ENCODE measurements around the gene DIPK1A. TPM values are rescaled to one million over a fixed set of nuclear protein-coding genes. Genes with fewer than 3 reads are reported as not detected.
"Not testable (repeated sequence)": the region's sequence is repeated elsewhere in the genome, so short reads cannot be mapped to it uniquely, and the experiment has no call there.

The DIPK1A gene
- total RNA-seq, 1 experiment from 2014 or later, result 15.8 TPM

DNA sequence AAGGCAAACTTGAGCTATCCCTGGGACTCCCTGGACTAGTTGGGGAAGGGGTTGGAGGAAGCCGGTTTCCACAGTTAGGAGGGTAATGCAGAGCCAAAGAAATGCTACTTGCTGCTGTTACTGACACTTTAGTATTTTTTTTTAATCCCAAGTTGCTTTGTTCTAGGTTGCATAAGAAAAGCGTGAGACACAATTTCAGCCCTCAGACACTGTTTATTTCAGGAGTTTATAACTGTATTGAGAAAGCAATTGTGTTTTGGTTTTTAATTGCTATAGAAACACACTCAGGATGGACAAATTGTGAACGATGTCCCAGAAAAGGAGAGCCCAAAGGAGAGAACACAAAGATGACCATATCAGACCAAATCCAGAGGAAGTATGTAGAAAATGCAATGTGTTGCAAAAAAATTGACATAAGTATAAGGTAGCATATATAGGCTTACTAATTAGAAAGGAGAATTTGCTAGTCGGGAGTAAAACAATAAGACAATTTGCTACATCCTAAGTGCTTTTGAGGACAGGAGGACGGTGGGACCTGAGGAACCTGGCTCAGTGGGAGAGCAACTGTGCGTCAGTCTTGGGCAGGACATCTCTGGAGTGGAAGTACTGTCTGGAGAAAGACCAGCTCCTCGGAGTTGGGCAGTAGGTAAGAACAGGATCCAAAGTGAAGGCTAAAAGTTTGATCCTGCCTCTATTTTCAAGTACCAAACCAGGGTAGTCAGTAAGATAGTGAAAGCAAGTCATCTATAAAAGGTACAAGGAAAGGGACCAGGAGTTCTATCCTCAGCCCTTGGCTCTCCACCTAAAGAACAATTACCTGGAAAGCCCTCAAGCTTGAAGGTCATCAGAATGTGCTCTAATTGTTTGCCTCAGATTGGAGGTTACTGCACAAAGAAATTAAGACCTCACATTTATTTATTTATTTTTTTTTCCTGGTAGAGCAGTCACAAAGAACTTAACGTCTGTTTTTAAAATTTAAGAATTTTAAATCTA lies 39.9 kb downstream of the DIPK1A start:
- DNase-seq (ENCODE audit: low read depth), result no peak

DNA sequence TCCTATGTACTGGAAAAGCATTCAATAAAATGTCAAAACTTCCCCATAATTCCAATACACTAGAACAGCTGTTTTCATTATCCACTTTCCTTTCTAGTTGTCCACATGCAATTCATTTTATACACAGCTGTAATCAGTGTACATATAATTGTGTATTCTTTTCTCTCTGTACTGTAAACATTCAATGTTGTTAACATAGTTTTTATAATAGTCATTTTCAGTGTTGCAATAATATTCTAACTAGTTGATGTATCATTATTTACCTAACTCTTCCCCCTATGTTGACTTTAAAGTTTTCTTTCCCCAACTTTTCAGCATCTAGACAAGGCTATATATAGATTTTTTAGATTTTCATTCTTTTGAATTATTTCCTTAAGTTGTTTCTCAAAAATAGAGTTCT lies 44.4 kb downstream of the DIPK1A start:
- peak; percentile 38 for DNase-seq (ENCODE audit: low read depth)

DNA sequence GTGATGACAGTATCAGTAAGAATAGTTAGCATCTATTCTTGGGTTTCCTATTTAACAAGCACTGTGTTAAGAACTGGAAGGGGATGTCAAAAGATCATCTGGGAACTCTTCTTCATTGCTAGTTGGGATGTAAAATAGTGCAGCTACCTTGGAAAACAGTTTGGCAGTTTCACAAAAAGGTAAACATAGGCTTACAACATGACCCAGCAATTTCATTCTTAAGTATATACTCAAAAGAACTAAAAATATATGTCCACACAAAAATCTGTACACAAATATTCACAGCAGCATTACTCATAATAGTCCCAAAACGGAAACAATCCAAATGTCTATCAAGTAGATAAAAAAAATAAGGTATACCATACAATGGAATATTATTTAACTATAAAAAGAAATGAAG lies 45.7 kb downstream of the DIPK1A start:
- no peak for DNase-seq (ENCODE audit: low read depth)

DNA sequence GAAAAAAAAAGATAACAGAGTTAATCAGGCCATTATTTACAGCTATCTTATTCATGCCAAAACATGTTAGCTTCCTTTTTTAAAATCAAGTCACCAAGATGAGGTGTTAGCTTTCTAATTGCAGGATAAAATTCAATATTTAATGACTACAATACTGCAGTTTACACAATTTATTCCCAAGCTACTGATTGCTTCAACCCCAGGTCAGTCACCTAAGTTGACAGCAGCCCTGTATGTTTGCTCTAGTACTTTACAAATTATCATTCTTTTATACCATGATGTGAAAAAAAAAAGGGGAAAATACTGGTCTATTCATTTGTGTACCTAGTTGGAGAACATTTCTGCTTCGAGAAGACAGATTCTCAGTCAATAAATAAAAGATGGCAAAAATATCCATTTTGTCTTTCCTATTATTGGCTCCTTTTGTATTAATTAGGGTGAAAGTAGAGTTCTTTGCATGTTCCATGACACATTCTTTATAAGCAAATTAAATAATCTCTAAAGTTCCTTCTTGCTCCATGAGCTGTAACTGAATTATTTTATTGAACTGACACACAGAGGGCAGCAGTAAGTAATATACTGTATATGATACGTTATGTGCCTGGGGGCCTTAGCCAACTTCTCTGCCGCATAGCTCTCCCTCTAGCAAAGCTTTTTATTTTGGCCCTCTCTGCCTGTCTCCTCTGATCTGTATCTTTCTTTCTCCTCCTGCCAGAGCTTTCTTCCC lies 48.0 kb downstream of the DIPK1A start:
- DNase-seq (ENCODE audit: low read depth), result no peak

DNA sequence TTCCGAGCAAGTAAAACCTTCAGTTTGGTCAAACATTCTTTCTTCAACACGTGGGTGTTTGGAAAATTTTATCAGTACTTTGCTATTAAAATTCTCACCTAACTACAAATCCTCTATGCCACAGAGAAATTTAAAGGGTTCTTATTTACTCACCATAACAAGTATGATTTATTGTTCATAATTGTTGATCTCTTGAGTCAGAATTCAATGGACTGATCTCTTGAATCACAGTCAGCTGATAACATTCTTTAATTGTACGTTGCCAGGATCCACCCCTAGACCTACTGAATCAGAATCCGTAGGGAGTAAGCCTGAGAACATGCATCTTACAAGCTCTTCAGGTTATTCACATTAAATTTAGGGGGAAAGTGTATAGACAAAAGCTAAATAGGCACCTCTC lies 51.2 kb downstream of the DIPK1A start:
- DNase-seq (ENCODE audit: low read depth), result peak; percentile 43

DNA sequence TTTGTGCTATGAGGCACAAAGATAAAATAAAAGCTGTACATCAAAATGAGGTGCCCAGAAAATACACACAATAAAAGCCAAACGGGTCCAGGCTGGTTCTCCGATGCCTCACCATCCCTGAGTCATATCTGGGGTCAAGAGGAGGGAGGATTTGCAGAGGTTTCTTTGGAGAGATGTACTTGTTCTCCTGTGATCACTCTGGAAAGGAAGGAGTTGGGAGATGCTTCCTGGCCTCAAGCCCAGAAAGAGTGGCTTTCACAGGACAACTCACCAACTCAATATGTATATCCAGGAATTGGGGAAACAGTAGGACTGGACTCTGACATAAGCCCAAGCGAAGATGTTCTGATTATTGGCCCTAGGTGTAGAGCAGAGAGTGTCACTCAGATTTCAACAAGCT lies 51.9 kb downstream of the DIPK1A start:
- DNase-seq (ENCODE audit: low read depth), result peak; percentile 99

DNA sequence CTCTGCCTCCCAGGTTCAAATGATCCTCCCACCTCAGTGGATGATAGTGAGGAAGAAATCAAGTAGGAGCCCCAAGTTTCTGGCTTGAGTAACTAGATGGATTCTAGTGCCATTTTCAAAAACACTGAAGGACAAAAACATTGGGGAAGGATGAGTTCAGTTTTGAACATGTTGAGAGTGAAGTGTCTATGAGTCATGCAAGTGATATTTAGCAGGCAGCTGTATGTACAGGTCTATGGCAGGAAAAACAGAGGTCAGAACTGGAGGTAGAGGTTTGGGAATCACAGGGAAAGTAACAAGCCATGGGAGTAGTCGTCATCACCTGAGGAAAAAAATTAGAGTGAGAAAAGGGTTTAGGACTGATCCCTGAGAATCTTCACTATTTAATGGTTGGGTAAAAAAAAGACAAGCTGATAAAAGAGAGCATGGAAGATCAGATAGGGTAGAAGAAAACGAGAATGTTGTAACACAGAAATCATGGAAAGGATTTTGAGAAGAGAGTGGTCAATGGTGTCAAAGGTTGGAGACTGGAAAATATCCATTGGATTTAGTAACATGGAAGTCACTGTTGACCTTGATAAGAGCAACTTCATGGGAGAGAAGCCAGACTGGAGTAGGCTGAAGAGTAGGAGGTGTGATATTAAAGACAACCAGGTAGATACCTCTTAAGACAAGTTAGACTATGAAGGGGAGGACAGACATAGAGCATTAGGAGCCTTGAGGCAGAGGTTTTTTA lies 53.1 kb downstream of the DIPK1A start:
- peak; percentile 60 for DNase-seq (ENCODE audit: low read depth)

DNA sequence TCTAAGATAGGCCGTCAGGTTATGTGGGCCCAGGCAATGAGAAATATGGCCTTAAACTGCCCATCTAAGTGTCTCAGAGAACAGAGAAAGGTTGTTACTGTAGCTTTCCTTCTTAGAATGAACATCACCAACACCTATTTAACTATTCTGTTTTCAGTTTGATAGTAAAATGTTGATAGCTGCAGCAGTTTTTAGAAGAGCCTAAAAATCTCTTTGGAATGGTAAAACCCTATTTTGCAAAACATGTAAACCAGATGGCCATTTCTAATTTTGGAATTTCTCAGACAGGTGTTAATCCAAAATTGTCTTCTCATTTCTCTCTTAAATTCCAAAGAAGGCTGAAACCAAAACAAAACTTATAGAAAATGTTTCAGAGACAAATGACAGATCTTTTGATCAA lies 57.5 kb downstream of the DIPK1A start:
- no peak for DNase-seq (ENCODE audit: low read depth)

DNA sequence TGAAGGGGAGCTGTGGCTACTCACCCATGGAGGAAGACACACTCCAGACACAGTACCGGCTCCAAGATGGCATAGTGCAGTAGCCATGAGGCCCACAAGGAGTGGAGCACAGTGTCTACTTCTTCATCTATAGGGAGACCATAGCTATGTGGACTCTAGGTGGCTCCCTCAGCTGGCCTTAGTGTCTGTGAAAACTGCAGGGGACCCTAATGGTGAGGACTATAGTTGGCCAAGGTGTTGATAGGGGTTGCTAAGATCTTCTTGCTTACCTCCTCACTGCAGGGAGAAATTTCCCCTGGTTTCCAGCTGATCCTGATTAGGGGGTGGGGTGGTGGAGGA lies 58.9 kb downstream of the DIPK1A start:
- no peak for DNase-seq (ENCODE audit: low read depth)

DNA sequence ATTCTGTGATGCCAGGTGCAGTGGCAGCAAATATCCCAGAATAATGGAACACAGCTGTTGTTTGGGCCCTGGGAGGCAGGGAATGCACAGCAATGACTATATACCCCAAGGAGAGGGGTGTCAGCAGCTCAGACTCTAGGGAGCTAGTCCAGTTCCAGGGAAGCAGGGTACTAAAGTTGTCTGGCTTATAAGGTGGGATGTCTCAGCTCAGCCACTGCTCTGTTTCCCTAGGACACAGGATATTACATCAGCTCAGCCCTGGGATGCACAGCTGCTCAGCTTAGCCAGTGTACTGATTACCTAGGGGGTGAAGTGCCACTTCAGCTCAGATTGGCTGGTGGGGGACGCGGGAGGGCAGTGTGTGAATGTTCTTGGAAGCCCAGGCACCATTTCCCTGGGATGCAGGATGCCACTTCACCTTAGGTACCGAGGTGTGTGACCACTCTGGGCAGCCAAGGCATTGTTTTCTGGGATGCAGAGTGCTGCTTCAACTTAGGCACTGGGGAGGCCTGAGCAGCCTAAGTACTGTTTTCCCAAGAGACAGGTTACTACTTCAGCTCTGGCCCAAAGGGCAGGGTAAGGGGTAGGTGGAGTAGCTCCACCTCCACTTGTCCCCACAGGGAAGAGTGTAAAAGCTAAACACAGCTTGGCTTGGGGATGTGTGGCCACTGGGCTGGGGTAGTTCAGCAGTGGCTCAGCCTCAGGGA lies 59.4 kb downstream of the DIPK1A start:
- DNase-seq (ENCODE audit: low read depth), result peak; percentile 63

DNA sequence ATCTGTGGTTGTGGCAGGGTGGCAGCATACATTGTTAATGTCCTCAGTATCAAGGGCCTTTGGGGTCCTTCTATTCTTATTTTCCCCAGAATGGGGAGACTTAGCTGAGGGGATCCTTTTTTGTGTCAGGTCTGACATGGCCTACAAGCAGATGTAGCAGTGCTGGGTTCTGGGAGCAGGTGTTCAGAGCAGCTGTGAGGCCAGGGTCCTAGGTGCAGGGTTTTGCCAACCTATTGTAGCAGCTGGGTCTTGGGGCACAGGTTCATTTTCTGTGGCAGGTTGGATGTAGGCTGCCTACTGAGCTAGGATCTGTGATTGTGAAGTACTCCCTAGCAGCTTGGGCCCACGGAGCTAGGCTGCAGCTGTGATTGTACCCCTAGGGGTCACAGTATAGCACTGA lies 60.1 kb downstream of the DIPK1A start:
- no peak for DNase-seq (ENCODE audit: low read depth)

DNA sequence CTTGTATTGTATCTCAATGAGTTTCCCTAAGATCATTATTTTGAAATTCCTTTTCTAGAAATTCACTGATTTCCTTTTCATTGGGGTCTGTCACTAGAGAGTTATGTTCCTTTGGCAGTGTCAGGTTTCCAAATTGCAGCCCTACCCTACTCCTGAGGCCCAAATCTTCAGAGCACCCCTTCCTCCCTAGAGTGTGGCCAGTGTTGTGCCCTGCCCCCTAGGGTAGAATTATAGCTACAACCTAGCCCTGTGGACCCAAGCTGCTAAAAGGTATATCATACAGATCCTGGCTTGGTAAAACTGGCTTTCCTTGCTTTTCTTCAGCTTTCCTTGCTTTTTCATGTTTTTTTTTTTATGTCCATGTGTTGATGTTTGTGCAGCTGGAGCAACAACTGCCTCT lies 60.7 kb downstream of the DIPK1A start:
- DNase-seq (ENCODE audit: low read depth), result no peak

DNA sequence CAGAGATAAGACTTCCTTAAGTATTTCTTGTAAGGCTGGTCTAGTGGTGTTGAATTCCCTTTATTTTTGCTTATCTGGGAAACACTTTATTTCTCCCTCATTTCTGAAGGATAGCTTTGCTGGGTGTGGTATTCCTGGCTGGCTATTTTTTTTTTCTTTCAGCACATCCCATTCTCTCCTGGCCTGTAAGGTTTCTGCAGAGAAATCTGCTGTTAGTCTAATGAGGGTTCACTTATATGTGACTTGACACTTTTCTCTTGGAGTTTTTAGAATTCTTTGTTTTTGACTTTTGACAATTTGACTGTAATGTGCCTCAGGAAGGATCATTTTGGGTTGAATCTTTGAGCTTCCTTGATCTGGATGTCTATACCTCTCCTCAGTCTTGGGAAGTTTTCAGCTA lies 61.5 kb downstream of the DIPK1A start:
- DNase-seq (ENCODE audit: low read depth), result no peak

DNA sequence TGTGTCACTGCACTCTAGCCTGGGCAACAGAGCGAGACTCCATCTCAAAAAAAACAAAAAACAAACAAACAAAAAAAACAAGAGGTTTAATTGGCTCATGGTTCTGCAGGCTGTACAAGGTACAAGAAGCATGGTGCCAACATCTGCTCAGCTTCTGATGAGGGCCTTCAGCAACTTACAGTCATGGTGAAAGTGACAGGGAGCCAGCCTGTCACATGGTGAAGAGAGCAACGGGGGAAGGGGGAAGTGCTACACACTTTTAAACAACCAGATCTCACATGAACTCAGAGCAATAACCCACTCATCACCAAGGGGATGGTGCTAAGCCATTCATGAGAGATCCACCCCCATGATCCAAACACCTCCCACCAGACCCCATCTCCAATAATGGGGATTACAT lies 63.2 kb downstream of the DIPK1A start:
- not testable (repeated sequence) for DNase-seq (ENCODE audit: low read depth)

DNA sequence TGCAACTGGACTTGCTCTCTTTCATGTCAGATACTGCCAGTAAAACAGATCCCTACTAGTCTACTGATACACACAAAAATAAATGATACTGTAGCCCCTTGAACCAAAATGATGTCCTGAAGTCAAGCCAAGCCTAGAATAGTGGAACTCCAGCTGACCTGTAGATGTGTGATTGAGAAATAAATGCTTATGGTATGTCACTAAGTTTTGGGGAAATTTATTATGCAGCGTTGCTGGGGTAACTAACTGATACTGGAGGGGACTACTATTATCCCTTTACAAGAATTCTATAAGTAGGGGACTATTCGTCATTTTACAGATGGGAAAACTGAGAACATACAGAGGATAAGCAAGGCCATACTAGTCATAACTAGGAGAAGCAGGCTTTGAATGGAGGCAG lies 73.8 kb downstream of the DIPK1A start:
- DNase-seq (ENCODE audit: low read depth), result no peak

DNA sequence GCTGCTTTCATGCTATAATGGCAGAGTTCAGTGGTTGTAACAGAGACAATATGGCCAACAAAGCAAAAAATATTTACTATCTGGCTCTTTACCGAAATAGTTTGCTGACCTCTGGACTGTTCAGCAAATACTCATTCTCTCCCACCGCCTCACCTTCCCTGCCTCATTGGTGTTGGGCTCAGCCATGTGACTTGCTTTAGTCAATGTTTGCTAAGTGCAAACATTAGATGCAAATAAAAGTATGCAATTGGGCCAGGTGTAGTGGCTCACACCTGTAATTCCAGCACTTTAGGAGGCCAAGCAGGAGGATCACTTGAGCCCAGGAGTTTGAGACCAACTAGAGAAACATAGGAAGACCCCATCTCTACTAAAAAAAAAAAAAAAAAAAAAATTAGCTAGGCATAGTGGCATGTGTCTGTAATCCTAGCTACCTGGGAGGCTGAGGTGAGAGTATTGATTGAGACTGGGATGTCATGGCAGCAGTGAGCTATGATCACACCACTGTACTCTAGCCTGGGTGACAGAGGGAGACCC lies 74.3 kb downstream of the DIPK1A start:
- DNase-seq (ENCODE audit: low read depth), result no peak

DNA sequence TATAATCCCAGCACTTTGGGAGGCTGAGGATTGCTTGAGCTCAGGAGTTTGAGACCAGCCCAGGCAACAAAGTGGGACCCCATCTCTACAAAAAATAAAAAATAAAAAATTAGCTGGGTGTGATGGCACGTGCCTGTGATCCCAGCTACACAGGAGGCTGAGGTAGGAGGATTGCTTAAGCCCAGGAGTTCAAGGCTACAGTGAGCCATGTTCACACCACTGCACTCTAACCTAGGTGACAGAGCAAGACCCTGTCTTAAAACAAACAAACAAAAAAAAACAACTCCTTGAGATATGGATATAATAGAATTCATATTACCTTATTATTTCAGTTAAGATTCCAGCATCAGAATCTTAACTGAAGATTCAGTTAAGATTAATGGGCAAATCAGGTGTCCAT lies 77.1 kb downstream of the DIPK1A start:
- no peak for DNase-seq (ENCODE audit: low read depth)

DNA sequence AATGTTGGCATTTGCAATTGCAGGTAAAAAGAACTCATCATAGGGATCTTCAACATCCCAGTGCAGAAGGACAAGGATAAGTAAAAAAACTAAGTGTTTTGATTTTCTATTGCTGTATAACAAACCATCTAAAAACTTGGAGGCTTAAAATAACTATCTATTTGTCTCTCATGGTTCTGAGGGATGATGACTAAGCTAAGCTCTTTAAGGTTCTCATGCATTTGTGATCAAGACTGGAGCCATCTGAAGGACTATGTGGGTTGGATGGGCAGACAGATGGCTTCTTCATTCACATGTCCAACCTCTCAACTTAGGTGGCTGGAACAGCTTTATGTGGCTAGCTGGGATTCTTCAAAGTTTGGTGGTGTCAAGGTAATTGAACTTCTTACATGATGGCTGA lies 78.0 kb downstream of the DIPK1A start:
- DNase-seq (ENCODE audit: low read depth), result peak; percentile 15

DNA sequence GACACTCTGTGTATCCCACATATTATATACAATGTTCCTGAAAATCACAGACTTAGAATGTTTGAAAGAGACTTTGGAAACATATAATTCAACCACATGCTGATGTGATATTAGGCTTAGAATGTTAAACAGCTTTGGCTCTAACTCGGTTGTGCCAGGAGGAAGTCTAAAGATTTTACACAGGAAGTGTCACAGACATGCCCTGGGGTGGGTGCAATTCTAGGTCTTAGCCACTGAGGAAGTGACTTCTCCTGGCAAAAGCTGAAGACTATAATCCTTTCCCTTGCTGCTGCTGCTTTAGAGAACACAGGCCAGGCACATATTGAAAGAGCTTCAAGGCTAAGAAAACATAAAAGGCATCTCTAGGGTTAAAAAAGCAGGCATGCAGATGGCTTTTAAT lies 78.4 kb downstream of the DIPK1A start:
- DNase-seq (ENCODE audit: low read depth), result no peak

DNA sequence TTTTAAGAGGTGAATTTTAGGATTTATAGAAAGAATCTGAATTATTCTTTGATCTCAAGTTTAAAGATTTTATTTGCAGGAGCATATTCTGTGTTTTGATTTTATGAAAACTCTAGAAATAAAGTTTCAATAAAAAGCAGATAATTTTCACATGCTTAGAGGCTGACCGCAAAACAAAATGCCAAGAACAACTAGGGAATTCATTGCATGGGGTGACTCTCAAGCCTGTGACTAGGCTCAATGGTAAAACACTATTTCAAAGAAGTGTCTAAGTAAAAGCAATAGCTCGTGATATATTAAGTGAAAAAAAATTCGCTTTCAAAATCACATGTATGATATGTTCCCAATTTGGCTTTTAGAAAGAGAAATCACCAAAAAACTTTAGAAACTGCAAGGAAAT lies 79.9 kb downstream of the DIPK1A start:
- no peak for DNase-seq (ENCODE audit: low read depth)

DNA sequence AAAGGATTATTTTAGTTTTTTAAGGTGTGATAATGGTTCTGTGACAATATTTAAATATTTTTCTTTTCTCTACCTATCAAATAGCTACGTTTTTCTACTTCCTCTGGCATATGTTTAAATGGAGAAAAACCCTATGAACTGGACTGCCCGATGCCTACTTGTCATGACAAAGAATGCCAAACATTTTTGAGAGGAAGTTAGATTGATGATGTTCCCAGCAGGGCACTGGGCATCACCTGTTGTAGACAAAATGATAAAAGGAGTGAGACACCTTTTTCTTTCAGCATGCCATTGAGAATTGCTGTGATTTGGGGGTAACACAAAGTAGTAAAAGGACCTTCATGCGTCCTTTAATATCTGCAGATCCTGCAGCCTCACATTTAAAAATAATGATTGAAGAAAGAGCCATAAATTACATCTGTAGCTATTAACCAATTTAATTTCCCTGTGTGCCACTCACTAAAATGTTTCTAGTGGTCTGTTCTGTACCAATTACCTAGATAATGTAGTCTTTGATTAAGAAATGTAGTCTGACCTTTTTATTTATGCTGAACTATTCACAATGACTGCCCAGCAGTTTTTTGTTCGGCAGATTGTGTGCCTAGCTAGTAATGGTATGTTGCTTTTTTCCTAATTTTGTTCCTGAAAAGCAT lies 81.8 kb downstream of the DIPK1A start:
- no peak for DNase-seq (ENCODE audit: low read depth)

Measured in LHCN-M2 (cell line).